ENCODE data around the gene LSAMP.

GRCh38 chr3:116445311-116445841, at the start of gene LSAMP:
- TF ChIP-seq NFIC (IDR thresholded peaks at IDR 0.05; ENCODE audit: borderline replicate concordance) (no peak), CTCF (IDR thresholded peaks at IDR 0.05) (no peak), SIN3A (IDR thresholded peaks at IDR 0.05; ENCODE audit: borderline replicate concordance, low read depth, low read length) (no peak), FOXM1 (IDR thresholded peaks at IDR 0.05; ENCODE audit: low read depth) (no peak)

Data from SK-N-SH (cell line).